AG10803 (cell line): Measurements from ENCODE around the gene ARHGAP26.

Source experiments
- DNase-seq: peaks from one replicate; pipeline ENCODE4 v3.0.0; 2010; ENCODE audit warnings: low read depth
- H3K4me3 ChIP-seq: 2 replicates; pipeline ENCODE4 v1.5.1; 2011; ENCODE audit warnings: mild to moderate bottlenecking, low read length, control low read depth
- TF ChIP-seq, protein P1 (sequence below): conservative IDR thresholded peaks from 2 replicates; pipeline ENCODE4 v1.5.1; 2011; ENCODE audit warnings: mild to moderate bottlenecking, low read length, control low read depth, inconsistent platforms

ARHGAP26 gene

DNA sequence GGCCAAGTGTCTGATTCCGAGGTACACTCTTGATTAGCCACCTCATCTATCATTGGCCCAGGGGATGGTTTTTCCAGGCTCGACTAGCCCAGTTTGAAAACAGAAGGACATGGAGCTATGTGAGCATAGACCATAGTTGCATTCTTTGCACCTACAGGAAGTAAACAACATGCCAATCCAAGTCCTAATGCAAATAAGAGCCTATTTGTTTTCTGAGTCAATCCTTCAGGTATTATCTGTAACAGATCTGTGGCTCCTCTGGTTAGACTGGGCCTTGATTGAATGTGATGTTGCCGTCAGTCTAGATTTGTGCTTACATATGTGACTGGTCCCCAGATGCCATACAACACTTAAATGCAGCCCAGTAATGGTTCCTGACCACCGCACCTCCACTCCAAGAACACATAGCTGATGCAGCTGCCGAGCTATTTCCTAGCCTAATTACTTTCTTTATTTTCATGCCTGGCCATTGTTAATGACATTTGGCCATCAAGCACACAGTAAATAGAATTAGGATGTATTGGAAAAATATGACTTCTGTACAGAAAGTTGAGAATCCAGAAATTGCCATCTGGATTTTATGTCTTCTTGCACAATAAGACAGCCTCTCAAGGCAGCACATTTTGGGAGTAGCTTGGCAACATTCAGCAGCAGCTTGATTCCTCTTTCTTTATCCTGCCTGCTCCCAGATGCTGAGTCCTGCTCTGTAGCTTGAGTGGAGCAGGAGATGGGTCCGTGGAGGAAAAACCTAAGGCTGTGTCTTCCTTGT is 29.5 kb upstream of the ARHGAP26 start:
- H3K4me3 ChIP-seq = peak overlapping the region; percentile 18
- TF ChIP-seq, protein P1, sequence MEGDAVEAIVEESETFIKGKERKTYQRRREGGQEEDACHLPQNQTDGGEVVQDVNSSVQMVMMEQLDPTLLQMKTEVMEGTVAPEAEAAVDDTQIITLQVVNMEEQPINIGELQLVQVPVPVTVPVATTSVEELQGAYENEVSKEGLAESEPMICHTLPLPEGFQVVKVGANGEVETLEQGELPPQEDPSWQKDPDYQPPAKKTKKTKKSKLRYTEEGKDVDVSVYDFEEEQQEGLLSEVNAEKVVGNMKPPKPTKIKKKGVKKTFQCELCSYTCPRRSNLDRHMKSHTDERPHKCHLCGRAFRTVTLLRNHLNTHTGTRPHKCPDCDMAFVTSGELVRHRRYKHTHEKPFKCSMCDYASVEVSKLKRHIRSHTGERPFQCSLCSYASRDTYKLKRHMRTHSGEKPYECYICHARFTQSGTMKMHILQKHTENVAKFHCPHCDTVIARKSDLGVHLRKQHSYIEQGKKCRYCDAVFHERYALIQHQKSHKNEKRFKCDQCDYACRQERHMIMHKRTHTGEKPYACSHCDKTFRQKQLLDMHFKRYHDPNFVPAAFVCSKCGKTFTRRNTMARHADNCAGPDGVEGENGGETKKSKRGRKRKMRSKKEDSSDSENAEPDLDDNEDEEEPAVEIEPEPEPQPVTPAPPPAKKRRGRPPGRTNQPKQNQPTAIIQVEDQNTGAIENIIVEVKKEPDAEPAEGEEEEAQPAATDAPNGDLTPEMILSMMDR = no peak
- peak; percentile 94 for DNase-seq

DNA sequence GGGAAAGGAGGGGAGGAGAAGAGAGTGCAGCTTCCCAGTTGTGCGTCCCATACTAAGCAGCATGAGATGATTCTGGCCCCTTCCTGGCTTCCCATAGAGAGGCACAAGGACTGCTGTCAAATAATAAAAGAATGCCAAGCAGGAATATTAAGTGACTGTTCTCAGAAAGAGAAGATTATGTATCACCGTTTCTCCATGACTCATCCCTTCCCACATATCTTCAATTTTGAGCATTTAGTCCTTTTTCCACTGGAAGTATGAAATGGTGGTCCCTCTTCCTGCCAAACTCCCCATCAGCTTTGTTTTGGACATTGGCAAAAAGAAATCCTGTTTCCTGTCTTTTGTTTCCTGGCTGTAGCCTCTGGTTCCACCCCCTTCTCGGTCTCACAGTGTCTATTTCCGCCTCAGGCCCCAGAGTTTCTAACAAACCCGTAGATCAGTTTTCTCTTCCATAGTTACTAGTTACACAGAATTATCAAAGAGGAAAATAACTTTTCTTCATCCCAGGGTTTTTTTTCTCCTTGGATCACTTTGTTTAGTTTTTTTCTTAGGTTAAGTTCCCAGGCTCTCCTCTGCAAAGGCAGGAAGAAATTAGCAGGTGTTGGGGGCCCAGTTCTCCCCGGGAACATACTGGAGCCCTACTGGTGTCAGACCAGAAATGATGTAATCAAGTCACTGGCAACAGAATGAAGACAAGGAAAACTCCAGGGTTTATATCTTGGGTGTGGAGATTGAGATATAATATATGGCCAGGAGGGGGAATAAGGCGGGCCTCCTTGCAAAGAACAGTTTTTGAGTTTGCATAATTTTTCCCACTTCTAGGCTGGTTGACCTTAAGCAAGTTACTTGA is 26.4 kb upstream of the ARHGAP26 start:
- no peak overlapping the region for H3K4me3 ChIP-seq
- peak; percentile 30 for DNase-seq
- TF ChIP-seq, protein P1 = no peak

DNA sequence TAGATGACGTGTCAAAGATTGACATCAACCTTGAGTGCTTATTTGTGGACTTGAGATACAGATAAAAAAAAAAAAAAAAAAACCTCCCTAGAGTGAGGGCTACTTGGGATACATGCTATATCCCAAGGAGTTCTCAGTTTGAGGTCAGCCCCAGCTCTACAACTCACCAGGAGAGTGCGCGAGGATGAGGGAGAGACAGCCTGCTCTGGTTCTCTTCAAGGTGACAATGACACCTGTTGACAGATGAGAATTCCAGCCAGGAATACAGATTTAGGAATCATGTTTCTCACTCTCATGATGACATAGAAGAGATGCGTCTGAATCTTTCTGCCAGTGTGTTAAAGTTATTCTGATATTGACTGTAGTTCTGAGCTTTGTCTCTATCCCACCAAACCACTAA is 24.9 kb upstream of the ARHGAP26 start:
- DNase-seq = no peak
- H3K4me3 ChIP-seq = no peak overlapping the region
- TF ChIP-seq, protein P1 = no peak

- DNase-seq = peak; percentile 91
- TF ChIP-seq, protein P1 = no peak
- H3K4me3 ChIP-seq = no peak overlapping the region
Measured at GRCh38 chr5:142746532-142747433, 23.4 kb upstream of the ARHGAP26 start.

- DNase-seq = peak; percentile 86
- no peak overlapping the region for H3K4me3 ChIP-seq
- TF ChIP-seq, protein P1 = no peak
Measured at GRCh38 chr5:142748132-142748531, 22.0 kb upstream of the ARHGAP26 start.

DNA sequence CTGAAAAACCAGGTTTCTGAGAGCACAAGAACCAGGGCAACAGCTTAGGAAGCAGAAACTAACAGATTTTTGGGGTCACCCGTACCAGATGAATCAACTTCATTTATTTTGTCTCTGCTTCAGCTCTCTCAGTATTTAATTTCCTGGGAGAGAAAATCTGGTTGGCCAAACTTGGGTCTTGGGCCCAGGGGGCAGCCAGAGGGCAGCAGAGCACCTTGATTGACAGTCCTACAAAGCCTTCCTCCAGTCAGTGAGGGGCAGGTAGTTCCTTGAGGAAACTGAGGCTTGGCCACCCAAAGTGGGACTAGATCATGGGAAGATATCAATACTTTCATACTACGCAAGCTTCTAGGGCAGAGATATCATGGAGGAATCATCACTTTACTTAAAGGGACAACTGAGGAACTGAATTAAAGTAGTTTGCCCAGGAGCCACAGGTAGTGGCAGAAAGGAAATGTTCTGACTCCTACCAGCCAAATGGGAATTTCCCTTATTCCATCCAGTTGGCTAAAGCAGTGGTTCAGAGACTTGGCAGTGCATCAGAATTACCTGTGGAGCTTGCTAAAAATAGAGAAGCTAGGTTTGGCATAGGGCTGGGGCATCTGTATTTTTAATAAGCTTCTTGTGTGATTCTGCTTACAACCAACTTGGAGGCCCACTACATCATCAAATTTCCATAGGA is 21.5 kb upstream of the ARHGAP26 start:
- no peak overlapping the region for H3K4me3 ChIP-seq
- no peak for DNase-seq
- TF ChIP-seq, protein P1 = peak; percentile 10; the same call in 1 of the 2 replicates
